ENCODE results near the gene TTPAL. TPM values are rescaled to one million over a fixed set of nuclear protein-coding genes. Genes with fewer than 3 reads are reported as not detected.

The TTPAL gene
- total and polyA plus RNA-seq, 5 donors, result 3.1 to 7.1 (median 6.7) TPM

DNA sequence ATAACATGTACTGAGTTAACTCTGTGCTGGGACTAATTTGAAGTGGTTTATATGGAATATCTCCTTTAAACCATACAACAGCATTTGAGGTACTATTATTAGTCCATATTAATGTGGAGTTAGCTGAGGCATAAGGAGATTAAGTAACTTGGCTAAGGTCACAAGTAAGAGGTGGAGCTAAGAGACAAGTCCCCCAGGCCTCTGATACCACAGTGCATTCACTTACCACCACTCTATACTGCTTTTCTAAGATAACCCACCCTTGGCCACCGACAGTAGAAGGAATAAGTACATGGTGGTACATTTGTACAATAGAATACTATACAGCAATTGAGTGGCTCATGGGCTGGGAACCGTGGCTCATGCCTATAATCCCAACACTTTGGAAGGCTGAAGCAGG is 16.4 kb upstream of the TTPAL start:
- H3K9me3 ChIP-seq (ENCODE audit: control insufficient read depth, low read length), result no peaks in the 10 kb centered on the region
- H3K27ac ChIP-seq (ENCODE audit: low read length), result no peak overlapping the region
- DNase-seq, result no peak
- H3K27me3 ChIP-seq (ENCODE audit: control insufficient read depth, insufficient read depth), result no peaks in the 10 kb centered on the region
- 65% methylated on average over 2 of the region's 2 CpGs for WGBS
- intact Hi-C loops (cut with DNase I), result no loop called here
- no peaks in the 10 kb centered on the region for H3K4me1 ChIP-seq (ENCODE audit: control insufficient read depth, insufficient read depth, low read length)
- ATAC-seq, result no peak
- no peak overlapping the region for H3K4me3 ChIP-seq (ENCODE audit: low read length)

DNA sequence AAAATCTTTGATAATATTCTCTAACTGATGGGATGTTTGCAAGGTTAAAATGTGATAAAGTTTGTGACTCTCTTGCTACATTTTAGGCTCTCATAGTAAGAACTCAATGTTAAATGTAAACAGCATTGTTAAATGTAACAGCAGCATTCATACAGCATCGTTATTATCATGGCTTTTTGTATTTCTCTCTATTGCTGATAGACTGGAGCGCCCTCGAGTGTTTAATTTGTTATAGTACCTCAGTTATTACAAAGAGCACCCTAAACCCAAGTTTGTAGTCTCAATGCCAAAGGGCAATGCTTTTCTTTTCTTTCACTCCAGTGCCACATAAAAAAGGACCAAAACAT is 14.9 kb upstream of the TTPAL start:
- intact Hi-C loops (cut with DNase I), result loop anchor here in 3 of 4 donors (10.0 kb wide), 2 partner anchors 76 to 246 kb away; partner anchors contain the start of gene OSER1 (in 2 of the 3)
- 13% methylated on average over 3 of the region's 3 CpGs for WGBS
- no peak for ATAC-seq
- Histone ChIP-seq H3K9me3 (ENCODE audit: control insufficient read depth, low read length) (no peaks in the 10 kb centered on the region), H3K27me3 (ENCODE audit: control insufficient read depth, insufficient read depth) (no peaks in the 10 kb centered on the region), H3K4me3 (ENCODE audit: low read length) (no peak overlapping the region), H3K4me1 (ENCODE audit: control insufficient read depth, insufficient read depth, low read length) (no peaks in the 10 kb centered on the region), H3K27ac (ENCODE audit: low read length) (no peak overlapping the region)
- DNase-seq, result no peak

DNA sequence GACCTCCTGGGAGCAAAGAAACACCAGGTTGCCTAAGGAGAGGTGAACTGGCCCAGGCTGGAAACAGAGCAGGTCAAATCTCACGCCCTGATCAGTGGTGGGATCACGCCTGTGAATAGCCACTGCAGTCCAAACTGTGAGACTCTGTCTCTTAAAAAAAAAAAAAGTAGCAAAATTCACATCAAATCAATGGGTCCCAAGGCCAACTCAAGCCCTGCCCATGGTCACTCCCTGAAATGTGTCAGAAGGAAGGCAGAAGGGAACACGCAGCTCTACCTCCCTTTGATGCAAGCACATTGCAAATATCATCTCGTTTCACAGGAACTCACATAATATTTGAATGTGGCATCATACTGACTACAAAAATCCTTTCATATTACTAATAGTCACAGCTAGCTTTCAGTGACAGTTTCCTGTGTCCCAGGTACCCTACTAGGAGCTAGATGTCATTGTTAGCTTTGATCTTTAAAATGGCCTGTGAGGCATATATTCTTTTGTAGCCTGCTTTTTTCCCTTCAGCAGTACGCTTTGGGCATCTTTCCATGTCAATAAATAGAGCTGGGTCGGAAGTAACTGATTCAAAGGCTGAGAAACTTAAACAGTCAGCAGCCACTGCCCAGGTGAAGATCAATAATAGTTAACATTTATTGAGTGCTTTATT is 14.4 kb upstream of the TTPAL start:
- no peak overlapping the region for H3K4me3 ChIP-seq (ENCODE audit: low read length)
- H3K9me3 ChIP-seq (ENCODE audit: control insufficient read depth, low read length), result no peaks in the 10 kb centered on the region
- no peak overlapping the region for H3K27ac ChIP-seq (ENCODE audit: low read length)
- H3K27me3 ChIP-seq (ENCODE audit: control insufficient read depth, insufficient read depth), result no peaks in the 10 kb centered on the region
- 79% methylated on average over 6 of the region's 6 CpGs for WGBS
- H3K4me1 ChIP-seq (ENCODE audit: control insufficient read depth, insufficient read depth, low read length), result no peaks in the 10 kb centered on the region
- intact Hi-C loops (cut with DNase I), result loop anchor here in 3 of 4 donors (10.0 kb wide), 2 partner anchors 76 to 246 kb away; partner anchors contain the start of gene OSER1 (in 2 of the 3)
- ATAC-seq, result no peak
- DNase-seq, result no peak

GRCh38 chr20:44461803-44462174 is 13.9 kb upstream of the TTPAL start:
- no peak overlapping the region for H3K4me3 ChIP-seq (ENCODE audit: low read length)
- ATAC-seq (no peak), DNase-seq (no peak)
- H3K27ac ChIP-seq (ENCODE audit: low read length), result no peak overlapping the region
- no peaks in the 10 kb centered on the region for H3K4me1 ChIP-seq (ENCODE audit: control insufficient read depth, insufficient read depth, low read length)
- no peaks in the 10 kb centered on the region for H3K9me3 ChIP-seq (ENCODE audit: control insufficient read depth, low read length)
- WGBS, result 75% methylated on average over 5 of the region's 5 CpGs
- intact Hi-C loops (cut with DNase I), result loop anchor here in 3 of 4 donors (10.0 kb wide), 2 partner anchors 77 to 247 kb away; partner anchors contain the start of gene OSER1 (in 2 of the 3)
- no peaks in the 10 kb centered on the region for H3K27me3 ChIP-seq (ENCODE audit: control insufficient read depth, insufficient read depth)

DNA sequence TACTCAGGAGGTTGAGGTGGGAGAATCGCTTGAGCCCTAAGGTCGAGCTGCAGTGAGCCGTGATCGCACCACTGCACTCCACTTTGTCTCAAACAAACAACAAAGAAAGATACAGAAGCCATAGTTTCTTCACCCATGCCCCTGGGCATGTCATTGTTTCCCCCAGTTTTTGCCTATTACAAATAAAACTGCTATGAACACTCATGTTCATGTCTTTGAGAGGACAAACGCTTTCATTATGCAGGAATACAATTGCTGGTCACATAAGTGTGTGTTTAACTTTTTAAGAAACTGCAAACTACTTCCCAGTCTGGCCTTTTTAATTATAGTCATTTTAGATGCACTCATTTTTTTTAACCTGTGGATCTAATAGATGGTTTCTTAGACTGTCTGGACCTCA is 12.2 kb upstream of the TTPAL start:
- Histone ChIP-seq H3K27ac (ENCODE audit: low read length) (no peak overlapping the region), H3K9me3 (ENCODE audit: control insufficient read depth, low read length) (no peaks in the 10 kb centered on the region), H3K27me3 (ENCODE audit: control insufficient read depth, insufficient read depth) (no peaks in the 10 kb centered on the region), H3K4me3 (ENCODE audit: low read length) (no peak overlapping the region), H3K4me1 (ENCODE audit: control insufficient read depth, insufficient read depth, low read length) (no peaks in the 10 kb centered on the region)
- DNase-seq, result no peak
- WGBS, result 77% methylated on average over 5 of the region's 5 CpGs
- intact Hi-C loops (cut with DNase I), result loop anchor here in 3 of 4 donors (10.0 kb wide), 2 partner anchors 79 to 249 kb away; partner anchors contain the start of gene OSER1 (in 2 of the 3)
- ATAC-seq, result no peak

- no peaks in the 10 kb centered on the region for H3K9me3 ChIP-seq (ENCODE audit: control insufficient read depth, low read length)
- 89% methylated on average over 3 of the region's 3 CpGs for WGBS
- DNase-seq (no peak), ATAC-seq (no peak)
- intact Hi-C loops (cut with DNase I), result loop anchor here in 3 of 4 donors (10.0 kb wide), 2 partner anchors 80 to 250 kb away; partner anchors contain the start of gene OSER1 (in 2 of the 3)
- no peak overlapping the region for H3K27ac ChIP-seq (ENCODE audit: low read length)
- no peaks in the 10 kb centered on the region for H3K27me3 ChIP-seq (ENCODE audit: control insufficient read depth, insufficient read depth)
- no peaks in the 10 kb centered on the region for H3K4me1 ChIP-seq (ENCODE audit: control insufficient read depth, insufficient read depth, low read length)
- no peak overlapping the region for H3K4me3 ChIP-seq (ENCODE audit: low read length)
Observed at GRCh38 chr20:44464514-44464913, 11.2 kb upstream of the TTPAL start.

GRCh38 chr20:44465001-44465560 is 10.6 kb upstream of the TTPAL start:
- H3K9me3 ChIP-seq (ENCODE audit: control insufficient read depth, low read length), result no peaks in the 10 kb centered on the region
- no peaks in the 10 kb centered on the region for H3K4me1 ChIP-seq (ENCODE audit: control insufficient read depth, insufficient read depth, low read length)
- intact Hi-C loops (cut with DNase I), result loop anchor here (5.0 to 10.0 kb wide), 3 partner anchors 80 to 250 kb away; partner anchors contain the start of gene OSER1 (in 2 of the 4)
- DNase-seq, result no peak
- WGBS, result 52% methylated on average over 3 of the region's 3 CpGs
- no peak for ATAC-seq
- no peak overlapping the region for H3K4me3 ChIP-seq (ENCODE audit: low read length)
- no peaks in the 10 kb centered on the region for H3K27me3 ChIP-seq (ENCODE audit: control insufficient read depth, insufficient read depth)
- no peak overlapping the region for H3K27ac ChIP-seq (ENCODE audit: low read length)

GRCh38 chr20:44467289-44467883 is 8.3 kb upstream of the TTPAL start:
- Histone ChIP-seq H3K4me1 (ENCODE audit: control insufficient read depth, insufficient read depth, low read length) (no peaks in the 10 kb centered on the region), H3K27me3 (ENCODE audit: control insufficient read depth, insufficient read depth) (no peaks in the 10 kb centered on the region), H3K4me3 (ENCODE audit: low read length) (no peak overlapping the region), H3K9me3 (ENCODE audit: control insufficient read depth, low read length) (no peaks in the 10 kb centered on the region), H3K27ac (ENCODE audit: low read length) (no peak overlapping the region)
- peak; percentile 61 to 65 for ATAC-seq
- WGBS, result 62% methylated on average over 12 of the region's 12 CpGs
- peak in 2 of 3 donors; percentile 31 to 57 for DNase-seq
- intact Hi-C loops (cut with DNase I), result loop anchor here (5.0 to 10.0 kb wide), 3 partner anchors 83 to 253 kb away; partner anchors contain the start of gene OSER1 (in 2 of the 4)

- no peak for DNase-seq
- ATAC-seq, result no peak
- intact Hi-C loops (cut with DNase I), result loop anchor here (5.0 to 10.0 kb wide), 3 partner anchors 83 to 253 kb away; partner anchors contain the start of gene OSER1 (in 2 of the 4)
Observed at GRCh38 chr20:44468044-44468782, 7.5 kb upstream of the TTPAL start.

DNA sequence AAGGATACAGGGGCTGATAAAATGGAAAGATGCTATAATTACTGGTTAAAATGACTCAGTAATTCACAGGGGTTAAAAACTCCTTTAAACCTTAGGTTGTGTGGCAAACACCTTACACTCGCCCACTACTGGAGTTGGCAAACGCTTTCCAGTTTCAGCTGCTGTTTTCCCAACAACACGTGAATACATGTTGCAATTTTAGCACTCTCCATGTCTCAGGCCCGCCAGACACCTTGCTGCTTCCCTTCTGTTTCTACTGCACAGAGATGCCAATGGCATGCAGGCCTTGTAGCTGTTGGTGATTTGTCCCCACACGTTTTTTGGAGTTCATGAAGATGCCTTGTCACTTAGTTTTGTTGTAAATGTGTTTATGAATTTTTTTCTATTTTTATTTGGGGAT is 5.3 kb upstream of the TTPAL start:
- intact Hi-C loops (cut with DNase I), result no loop called here
- H3K4me1 ChIP-seq (ENCODE audit: control insufficient read depth, insufficient read depth, low read length), result no peaks in the 10 kb centered on the region
- no peak for DNase-seq
- WGBS, result 62% methylated on average over 5 of the region's 5 CpGs
- no peak overlapping the region for H3K4me3 ChIP-seq (ENCODE audit: low read length)
- no peak overlapping the region for H3K27ac ChIP-seq (ENCODE audit: low read length)
- no peak for ATAC-seq
- no peaks in the 10 kb centered on the region for H3K9me3 ChIP-seq (ENCODE audit: control insufficient read depth, low read length)
- H3K27me3 ChIP-seq (ENCODE audit: control insufficient read depth, insufficient read depth), result no peaks in the 10 kb centered on the region

More at GRCh38 chr20:44468044-44468782, 7.5 kb upstream of the TTPAL start:
- Histone ChIP-seq H3K4me3 (ENCODE audit: low read length) (no peak overlapping the region), H3K9me3 (ENCODE audit: control insufficient read depth, low read length) (no peaks in the 10 kb centered on the region), H3K27ac (ENCODE audit: low read length) (no peak overlapping the region), H3K27me3 (ENCODE audit: control insufficient read depth, insufficient read depth) (no peaks in the 10 kb centered on the region), H3K4me1 (ENCODE audit: control insufficient read depth, insufficient read depth, low read length) (no peaks in the 10 kb centered on the region)
- 92% methylated on average over 8 of the region's 8 CpGs for WGBS
